Caki2 (cell line): ENCODE measurements around the gene TSC2. TPM values are rescaled to one million over a fixed set of nuclear protein-coding genes. Genes with fewer than 3 reads are reported as not detected.
A peak's percentile ranks its signal among the peaks of the same experiment; 100 is the strongest.
"Not testable (repeated sequence)": the region's sequence is repeated elsewhere in the genome, so short reads cannot be mapped to it uniquely, and the experiment has no call there.

ENCODE experiments used
- DNase-seq: peaks from one replicate; pipeline ENCODE4 v3.0.0-alpha.2; 2015; ENCODE audit warnings: low read depth
- in situ Hi-C: cut with HindIII; loops from 2 replicates; pipeline ENCODE4 v1.10.0; 2016; ENCODE audit warnings: low sequenced_read_pairs, low pct_unique_long_range_greater_than_20kb, mixed read lengths
- total RNA-seq: library from RNA; depleted of rRNA; stranded (reverse); fragments of >200 nt; shearing (Covaris generic); gene quantifications from 2 replicates; pipeline ENCODE4 v1.2.3, GENCODE V29; 2014; ENCODE audit warnings: low replicate concordance

TSC2 gene
- total RNA-seq, 1 experiment from 2014 or later: 31.5 TPM

DNA sequence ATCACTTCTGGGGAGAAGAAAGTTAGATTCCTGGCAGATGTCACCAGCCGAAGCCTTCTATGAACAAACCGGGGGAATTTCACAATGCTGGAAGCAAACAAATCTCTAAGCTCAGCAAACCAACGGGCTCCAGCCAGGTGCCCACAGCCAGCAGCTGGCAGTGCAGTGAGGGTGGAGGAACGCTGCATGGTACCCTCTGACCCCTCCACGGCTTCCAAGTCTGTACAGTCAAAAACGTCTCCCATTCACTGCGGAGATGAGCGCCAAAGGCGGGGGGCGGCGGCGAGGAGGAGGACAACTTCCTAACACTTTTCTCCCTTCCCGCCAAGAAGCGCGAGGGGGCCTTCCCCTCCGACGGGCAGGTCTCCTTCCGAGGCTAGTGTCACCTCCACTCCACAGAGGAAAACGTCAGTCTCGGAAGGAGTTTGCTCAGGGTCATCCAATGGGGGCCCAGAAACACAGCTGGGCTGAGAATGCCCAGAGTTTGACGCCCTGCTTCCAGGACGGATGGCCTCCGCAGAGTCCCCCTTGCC, 39.1 kb upstream of the TSC2 start:
- DNase-seq: no peak
- in situ Hi-C loops: no loop called here

- DNase-seq: no peak
- in situ Hi-C loops: no loop called here
Measured at GRCh38 chr16:2009164-2009711, 38.5 kb upstream of the TSC2 start.

DNA sequence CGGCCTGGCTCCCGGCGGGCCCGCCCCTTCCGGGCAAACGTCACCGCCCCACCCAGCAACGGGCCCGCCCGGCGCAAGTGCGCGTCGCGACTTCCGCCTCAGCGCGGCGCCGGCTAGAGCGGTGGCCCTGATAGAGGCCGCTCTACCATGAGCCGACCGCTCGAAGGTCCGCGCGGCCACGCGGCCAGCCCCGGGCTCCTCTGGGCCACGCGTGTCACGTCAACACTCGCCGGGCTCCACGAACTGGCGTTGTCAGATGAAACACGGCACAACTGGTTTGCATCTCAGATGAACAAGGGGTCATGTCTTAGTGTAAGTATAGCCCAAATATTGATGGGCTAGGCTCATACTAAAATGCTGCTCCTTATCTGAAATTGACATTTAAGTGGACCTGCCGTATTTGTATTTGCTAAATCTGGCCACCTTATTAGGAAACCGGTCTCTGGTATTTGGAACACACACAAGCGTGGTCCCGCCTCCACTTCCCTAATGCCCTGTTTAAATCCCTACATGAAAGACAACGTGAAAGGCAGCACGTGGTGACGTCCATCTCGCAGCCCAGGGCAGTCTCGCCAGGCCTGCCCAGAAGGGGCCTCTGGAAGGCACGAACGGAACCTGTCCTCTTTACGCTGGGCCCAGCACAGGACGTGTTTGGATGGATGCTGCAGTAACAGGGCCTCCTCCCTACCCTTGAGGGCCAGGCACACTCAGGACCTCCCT, 37.8 kb upstream of the TSC2 start, which contains the start of gene ZNF598:
Gene ZNF598 (minus strand): TSS at position 31 of the 720 bp plus-strand sequence.
- in situ Hi-C loops: no loop called here
- DNase-seq: peak; percentile 84

- in situ Hi-C loops, DNase-seq: not testable (repeated sequence)
Measured at GRCh38 chr16:2011726-2012125, 36.1 kb upstream of the TSC2 start.

DNA sequence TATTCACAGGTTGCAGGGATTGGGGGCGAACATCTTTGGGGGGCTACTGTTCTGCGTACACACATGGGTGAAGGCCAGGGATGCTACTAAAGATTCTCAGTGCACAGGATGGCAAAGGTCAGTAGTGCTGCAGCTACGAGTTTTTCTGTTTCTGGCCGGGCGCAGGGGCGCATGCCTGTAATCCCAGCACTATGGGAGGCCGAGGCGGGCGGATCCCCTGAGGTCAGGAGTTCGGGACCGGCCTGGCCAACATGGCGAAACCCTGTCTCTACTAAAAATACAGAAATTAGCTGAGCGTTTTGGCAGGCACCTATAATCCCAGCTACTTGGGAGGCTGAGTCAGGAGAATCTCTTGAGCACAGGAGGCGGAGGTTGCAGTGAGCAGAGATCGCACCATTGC, 34.3 kb upstream of the TSC2 start:
- in situ Hi-C loops: no loop called here
- no peak for DNase-seq

DNA sequence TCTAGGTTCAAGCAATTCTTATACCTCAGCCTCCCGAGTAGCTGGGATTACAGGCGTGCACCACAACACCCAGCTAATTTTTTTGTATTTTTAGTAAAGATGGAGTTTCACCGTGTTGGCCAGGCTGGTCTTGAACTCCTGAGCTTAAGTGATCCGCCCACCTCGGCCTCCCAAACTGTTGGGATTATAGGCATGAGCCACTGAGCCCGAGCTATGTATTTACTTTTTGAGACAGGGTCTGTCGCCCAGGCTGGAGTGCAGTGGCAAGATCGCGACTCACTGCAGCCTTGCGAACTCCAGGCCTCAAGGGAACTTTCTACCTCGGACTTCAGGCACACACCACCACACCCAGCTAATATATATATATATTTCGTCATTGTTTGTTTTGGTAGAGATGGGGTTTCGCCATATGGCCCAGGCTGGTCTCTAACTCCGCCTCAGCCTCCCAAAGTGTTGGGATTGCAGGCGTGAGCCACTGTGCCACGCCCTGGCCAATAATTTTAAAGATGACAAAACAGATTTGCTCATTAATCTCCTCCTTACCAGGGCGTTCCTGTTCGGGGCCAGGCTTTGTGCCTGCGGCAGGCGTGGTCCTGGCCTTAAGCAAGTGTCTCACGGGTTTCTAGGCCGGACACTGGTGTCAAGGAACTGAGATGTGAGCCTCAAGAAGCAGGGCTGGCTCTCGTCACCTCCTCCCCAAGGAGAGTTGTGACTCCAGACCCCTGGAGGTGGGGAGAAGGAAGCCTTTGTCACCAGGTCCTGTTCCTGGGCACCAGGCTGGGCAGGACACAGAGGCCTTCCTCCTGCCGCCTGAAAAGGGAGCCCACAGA, 32.5 kb upstream of the TSC2 start:
- peak; percentile 90 for DNase-seq
- in situ Hi-C loops: no loop called here

GRCh38 chr16:2015947-2016208, 31.9 kb upstream of the TSC2 start:
- DNase-seq: no peak
- in situ Hi-C loops: no loop called here

GRCh38 chr16:2016407-2016922, 31.3 kb upstream of the TSC2 start:
- in situ Hi-C loops: no loop called here
- DNase-seq: no peak

DNA sequence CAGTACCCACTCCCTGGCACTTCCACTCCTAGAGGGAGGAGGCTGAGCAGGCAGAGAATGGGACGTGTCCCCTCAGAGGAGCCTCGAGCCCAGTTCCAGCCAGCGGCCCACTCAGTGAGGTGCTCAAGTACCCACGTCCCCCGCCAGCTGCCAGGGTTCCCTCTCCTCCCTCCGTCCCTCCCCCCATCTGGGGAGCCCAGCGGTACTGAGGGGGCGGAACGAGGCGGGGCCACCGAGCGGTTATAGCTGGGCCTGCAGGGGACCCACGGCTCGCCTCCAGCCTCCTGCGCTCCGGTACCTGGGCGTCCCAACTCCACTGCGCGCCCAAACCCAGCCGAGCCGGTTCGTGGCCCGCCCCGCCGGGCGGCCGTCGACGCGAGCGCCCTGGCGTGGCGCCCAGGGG, 28.3 kb upstream of the TSC2 start, which contains the start of gene NPW:
Gene NPW (plus strand): TSS at position 268 of the 403 bp plus-strand sequence.
- in situ Hi-C loops: no loop called here
- DNase-seq: no peak

- in situ Hi-C loops: no loop called here
- DNase-seq: no peak
Measured at GRCh38 chr16:2019921-2020831, 27.6 kb upstream of the TSC2 start.

DNA sequence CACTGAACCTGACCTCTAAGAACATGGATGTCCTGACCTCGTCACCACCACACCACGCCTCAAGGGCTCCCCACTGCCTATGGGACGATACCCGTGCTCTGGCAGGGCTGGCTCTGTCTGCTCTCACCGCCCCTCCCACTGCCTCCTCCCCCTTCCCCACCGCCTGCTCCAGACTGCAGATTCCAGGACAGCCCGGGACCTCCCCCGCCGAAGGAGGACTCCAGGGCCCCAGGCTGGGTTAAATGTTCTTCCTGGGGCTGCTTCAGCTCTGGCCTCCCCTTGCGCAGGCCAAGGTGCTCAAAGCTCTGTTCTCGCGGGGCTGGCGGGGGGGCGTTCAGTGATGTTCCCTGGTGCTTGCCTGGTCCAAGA, 25.1 kb upstream of the TSC2 start:
- in situ Hi-C loops: no loop called here

DNA sequence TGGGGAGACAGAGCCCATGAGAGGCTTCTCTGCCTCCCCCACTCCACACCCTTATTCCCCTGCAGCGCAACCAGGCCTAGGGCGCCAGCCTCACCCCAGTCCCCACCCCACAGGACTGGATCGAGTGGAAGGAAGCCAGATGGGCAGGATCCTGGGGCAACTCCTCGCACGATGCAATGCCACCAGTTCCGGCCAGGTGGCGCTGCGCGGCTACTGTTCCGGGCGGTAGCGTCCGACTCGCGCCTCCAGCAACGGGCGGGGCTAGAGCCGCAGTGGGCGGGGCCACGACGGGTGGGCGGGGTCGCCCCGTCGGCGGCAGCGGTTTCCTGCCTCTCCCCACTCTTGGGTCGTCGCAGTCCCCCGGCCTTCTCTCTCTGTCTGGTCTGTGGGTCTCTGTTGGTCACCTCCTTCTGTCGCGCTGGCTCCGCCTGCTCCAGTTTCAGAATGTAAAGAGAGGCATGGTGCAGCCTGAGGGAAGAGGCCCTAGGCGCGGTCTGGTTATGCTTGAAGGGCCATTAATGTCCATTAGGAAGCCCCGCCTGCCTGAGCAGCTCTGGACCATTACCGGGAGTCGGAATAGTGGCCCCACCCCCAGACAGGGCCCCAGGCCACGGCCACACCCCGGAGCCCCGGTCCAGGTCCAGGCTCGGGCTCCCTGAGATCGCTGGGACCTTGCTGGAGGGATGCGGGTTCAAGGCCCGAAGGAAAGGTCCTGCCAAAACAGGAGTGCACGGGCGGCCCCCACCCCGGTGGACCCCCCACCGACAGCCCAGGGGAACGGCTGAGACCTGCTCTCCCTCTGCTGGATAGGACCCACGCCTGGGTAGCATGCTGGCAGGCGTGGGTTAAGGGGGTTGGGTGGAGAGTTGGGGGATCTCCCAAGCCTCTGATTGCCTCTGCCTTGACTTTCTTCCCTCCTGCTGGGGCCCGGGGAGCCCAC, 24.4 kb upstream of the TSC2 start:
- in situ Hi-C loops: no loop called here
- peak; percentile 98 for DNase-seq

More for the DNA sequence above, 25.1 kb upstream of the TSC2 start:
- no peak for DNase-seq

- in situ Hi-C loops: no loop called here
Measured at GRCh38 chr16:2024032-2024420, 23.8 kb upstream of the TSC2 start.

DNA sequence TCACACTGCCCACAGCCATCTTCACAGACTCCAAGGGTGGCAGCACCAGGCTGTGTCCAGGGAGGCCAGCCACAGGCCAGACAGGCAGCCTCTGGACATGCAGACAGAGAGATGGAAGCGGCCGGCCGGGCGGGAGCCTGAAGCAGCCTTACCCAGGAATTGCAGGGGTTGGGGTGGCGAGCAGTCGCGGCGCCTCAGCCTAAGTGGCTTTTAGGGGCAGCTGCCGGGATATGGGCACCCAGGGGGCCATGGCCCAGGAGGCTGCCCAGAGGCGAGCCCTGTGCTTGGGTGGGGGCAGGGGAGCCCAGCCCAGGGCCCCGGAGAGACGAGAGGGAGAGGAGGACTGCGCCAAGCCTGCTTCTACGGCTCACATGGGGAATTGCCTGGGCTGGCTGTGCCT, 22.5 kb upstream of the TSC2 start:
- in situ Hi-C loops: loop anchor here (25.0 kb wide), 1 partner anchor 487 kb away; the partner anchor contains the start of genes AMDHD2 and ATP6V0C
- DNase-seq: no peak

More at GRCh38 chr16:2024032-2024420, 23.8 kb upstream of the TSC2 start:
- DNase-seq: no peak

DNA sequence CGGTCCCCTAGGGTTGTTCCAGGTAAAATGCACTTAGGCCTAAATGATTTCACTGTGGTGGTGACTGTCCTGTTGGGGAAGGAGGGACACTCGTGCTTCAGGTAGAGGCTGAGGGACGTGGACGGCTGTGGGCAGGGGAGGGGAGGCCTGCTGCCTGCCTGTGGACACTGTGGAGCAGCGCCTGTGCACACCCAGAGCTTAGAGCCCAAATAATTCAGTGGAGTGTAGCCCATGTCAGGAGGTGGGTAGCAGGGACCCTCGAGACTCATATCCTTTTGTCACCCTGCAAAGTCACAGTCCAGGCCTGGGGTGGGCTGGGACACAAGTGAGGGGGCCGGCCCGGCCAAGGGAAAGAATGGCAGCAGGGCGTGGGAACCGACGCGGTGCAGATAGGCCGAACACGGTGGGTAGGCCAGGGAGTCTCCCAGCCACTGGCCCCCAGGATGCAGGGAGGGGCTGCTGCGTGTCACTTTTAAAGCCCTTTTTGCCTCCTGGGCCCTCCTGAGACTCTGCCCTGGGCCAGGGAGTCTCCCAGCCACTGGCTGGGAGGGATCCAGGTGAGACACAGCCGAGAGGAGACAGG, 21.8 kb upstream of the TSC2 start:
- in situ Hi-C loops: loop anchor here (25.0 kb wide), 1 partner anchor 486 kb away; the partner anchor contains the start of genes AMDHD2 and ATP6V0C
- no peak for DNase-seq

DNA sequence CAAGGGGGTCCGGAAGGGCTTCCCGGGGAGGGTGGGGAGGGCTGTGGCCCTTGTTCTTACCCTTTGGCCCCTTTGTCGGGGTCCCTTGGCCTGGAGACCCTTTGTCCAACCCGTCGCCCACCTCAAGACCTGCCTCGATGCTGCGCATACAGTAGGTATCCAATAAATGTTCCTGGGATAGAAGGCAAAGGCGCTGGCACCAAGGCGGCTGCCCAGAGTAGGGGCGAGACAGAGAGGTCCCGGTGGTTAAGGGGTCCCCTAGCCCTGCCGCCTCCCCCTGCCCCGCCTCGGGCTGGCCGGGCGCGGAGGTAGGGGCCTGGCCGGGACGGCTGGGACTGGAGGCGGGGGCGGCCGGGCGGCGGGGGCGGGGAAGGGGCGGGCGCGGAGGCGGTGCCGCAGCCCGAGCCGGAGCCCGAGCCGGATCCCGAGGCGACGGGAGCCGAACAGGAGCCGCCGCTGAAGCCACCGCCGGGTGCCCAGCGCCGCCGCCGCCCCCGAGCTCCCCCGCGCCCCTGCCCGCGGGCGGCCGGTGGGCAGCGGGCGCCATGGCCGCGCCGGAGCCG, 21.2 kb upstream of the TSC2 start, which contains the start of gene NHERF2:
Gene NHERF2 (plus strand): TSS at position 442 of the 563 bp plus-strand sequence. CDS start 104 bp downstream, at position 546.
- DNase-seq: no peak
- in situ Hi-C loops: loop anchor here (25.0 kb wide), 1 partner anchor 486 kb away; the partner anchor contains the start of genes AMDHD2 and ATP6V0C
